ENCODE results near the gene BCL11A.

GRCh38 chr2:60554074-60554645, 706 bp upstream of the BCL11A start:
- TF ChIP-seq YY1 (IDR thresholded peaks at IDR 0.05; ENCODE audit: insufficient read depth, insufficient read length) (no peak), ZNF274 (IDR thresholded peaks at IDR 0.05; ENCODE audit: low read depth, low read length) (no peak), SUZ12 (IDR thresholded peaks at IDR 0.05; ENCODE audit: extremely low read depth, insufficient read depth, insufficient read length) (no peak)
